Activated CD4-positive, alpha-beta T cell treated with anti-CD3 and anti-CD28 coated beads, Interleukin-2, amount 10 ng/mL, durations not matched to agents 7 days and 5 days (primary cell): Measurements from ENCODE around the gene PCDHGA1. TPM values are rescaled to one million over a fixed set of nuclear protein-coding genes. Genes with fewer than 3 reads are reported as not detected.
"Not testable (repeated sequence)": the region's sequence is repeated elsewhere in the genome, so short reads cannot be mapped to it uniquely, and the experiment has no call there.

Source experiments
- CTCF ChIA-PET: fragments of 350-600 bp; sonication (Branson Sonifier 250); formaldehyde crosslinking; loops from one replicate; lab custom pipeline; 2021; ENCODE audit warnings: antibody characterized with exemption; lab: Charles Lee
- POLR2A ChIA-PET: fragments of 350-600 bp; sonication (Branson Sonifier 250); formaldehyde crosslinking; loops from one replicate; lab custom pipeline; 2021; ENCODE audit warnings: antibody characterized with exemption; lab: Charles Lee
- DNase-seq: peaks from one replicate; pipeline ENCODE4 v3.0.0-alpha.2; 2020
- H3K27ac Mint-ChIP-seq: one replicate; pipeline ENCODE4 v1.8.0; 2021; ENCODE audit warnings: mild to moderate bottlenecking, moderate library complexity, mixed read lengths
- H3K27me3 Mint-ChIP-seq: one replicate; pipeline ENCODE4 v1.8.0; 2021; ENCODE audit warnings: mixed read lengths
- H3K36me3 Mint-ChIP-seq: one replicate; pipeline ENCODE4 v1.8.0; 2021; ENCODE audit warnings: low read depth, mixed read lengths
- H3K4me1 Mint-ChIP-seq: one replicate; pipeline ENCODE4 v1.8.0; 2021; ENCODE audit warnings: mixed read lengths
- H3K4me3 Mint-ChIP-seq: one replicate; pipeline ENCODE4 v1.8.0; 2021; ENCODE audit warnings: mild to moderate bottlenecking, moderate library complexity, mixed read lengths
- H3K9me3 Mint-ChIP-seq: one replicate; pipeline ENCODE4 v1.8.0; 2021; ENCODE audit warnings: mixed read lengths
- total RNA-seq, 2 experiments: library from RNA; stranded (reverse); gene quantifications; one replicate each; pipeline ENCODE4 v1.2.3, GENCODE V29; 2021

Gene PCDHGA1
- total RNA-seq, 2 experiments from 2014 or later = 0.04 to 0.05 TPM

DNA sequence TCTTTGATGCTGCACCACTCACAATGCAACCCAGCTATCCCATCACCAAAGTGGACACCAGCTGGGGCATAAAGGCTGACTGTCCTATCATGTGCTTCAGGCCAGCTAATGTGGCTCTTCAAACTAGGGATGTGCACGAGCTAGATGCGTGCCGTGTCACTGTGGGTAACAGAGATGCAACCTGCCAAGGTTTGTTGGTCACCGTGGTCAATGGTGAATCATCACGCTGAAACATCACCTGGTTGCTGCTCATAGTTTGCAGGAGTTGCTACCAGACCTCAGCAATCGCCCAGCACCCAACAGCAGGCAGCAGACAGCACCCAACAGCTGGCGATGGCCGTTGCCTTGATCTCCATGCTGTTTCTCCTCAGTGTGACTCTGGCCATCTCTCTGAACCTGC is 2.1 kb upstream of the PCDHGA1 start:
- Mint-ChIP-seq H3K36me3 (peaks cover 2% of the 10 kb centered on the region), H3K27ac (no peak overlapping the region), H3K27me3 (peaks cover 29% of the 10 kb centered on the region), H3K4me3 (no peak overlapping the region), H3K4me1 (peaks cover 6% of the 10 kb centered on the region), H3K9me3 (peaks cover 28% of the 10 kb centered on the region)
- DNase-seq = no peak
- POLR2A ChIA-PET = no interaction called here
- CTCF ChIA-PET = interaction anchor here (1.0 to 6.6 kb wide), 5 partner anchors 9 to 238 kb away, joined by 3 to 40 read pairs (median 4); partner anchors contain the start of genes PCDHGA11 and TAF7

DNA sequence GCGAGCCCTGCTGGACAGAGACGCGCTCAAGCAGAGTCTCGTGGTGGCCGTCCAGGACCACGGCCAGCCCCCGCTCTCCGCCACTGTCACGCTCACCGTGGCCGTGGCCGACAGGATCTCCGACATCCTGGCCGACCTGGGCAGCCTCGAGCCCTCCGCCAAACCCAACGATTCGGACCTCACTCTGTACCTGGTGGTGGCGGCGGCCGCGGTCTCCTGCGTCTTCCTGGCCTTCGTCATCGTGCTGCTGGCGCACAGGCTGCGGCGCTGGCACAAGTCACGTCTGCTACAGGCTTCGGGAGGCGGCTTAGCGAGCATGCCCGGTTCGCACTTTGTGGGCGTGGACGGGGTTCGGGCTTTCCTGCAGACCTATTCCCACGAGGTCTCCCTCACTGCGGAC is 2.3 kb downstream of the PCDHGA1 start:
- H3K27ac Mint-ChIP-seq, H3K36me3 Mint-ChIP-seq, DNase-seq, H3K4me1 Mint-ChIP-seq, POLR2A ChIA-PET, H3K4me3 Mint-ChIP-seq: not testable (repeated sequence)
- CTCF ChIA-PET = interaction anchor here (1.4 to 6.6 kb wide), 2 partner anchors 13 to 231 kb away, joined by 3 to 40 read pairs; partner anchors contain the start of gene TAF7
- peaks cover 50% of the 10 kb centered on the region for H3K27me3 Mint-ChIP-seq
- H3K9me3 Mint-ChIP-seq = peaks cover 32% of the 10 kb centered on the region

DNA sequence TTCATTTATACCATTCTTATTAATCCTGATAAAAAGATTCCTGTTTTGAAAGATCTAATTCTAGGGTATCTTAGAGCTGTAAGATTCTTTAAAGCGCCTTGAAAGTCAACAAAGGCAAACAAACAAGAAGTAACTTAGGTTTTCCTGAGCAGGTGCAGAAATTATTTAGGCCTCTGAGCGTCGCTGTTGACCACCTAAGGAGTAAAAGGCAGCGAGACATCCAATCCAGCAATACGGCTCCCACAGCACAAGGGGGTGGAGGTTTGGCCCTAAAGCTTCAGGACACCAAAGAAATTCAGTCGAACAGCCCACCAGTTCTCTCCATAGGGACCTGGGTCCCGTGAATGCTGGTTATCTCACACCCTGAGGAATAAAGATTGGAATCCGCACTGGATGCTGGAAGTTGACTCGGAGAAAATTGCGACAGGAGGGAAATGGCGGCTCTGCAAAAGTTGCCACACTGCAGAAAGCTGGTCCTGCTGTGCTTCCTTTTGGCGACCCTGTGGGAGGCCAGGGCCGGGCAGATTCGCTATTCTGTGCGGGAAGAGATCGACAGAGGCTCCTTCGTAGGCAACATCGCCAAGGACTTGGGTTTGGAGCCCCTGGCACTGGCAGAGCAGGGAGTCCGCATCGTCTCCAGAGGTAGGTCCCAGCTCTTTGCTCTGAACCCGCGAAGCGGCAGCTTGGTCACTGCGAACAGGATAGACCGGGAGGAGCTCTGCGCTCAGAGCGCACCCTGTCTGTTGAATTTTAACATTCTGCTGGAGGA is 8.4 kb downstream of the PCDHGA1 start, which contains the start of gene PCDHGA2:
Gene PCDHGA2 (plus strand): TSS at position 223 of the 769 bp plus-strand sequence.
- Mint-ChIP-seq H3K27me3 (peaks cover 43% of the 10 kb centered on the region), H3K4me1 (no peaks in the 10 kb centered on the region), H3K9me3 (peaks cover 35% of the 10 kb centered on the region), H3K27ac (no peak within 1 kb of the TSS), H3K36me3 (peaks cover 7% of the 10 kb centered on the region), H3K4me3 (no peak within 1 kb of the TSS)
- no peak for DNase-seq
- POLR2A ChIA-PET = no interaction called here
- CTCF ChIA-PET = interaction anchor here (0.7 to 2.9 kb wide), 5 partner anchors 8 to 82 kb away, joined by 3 to 17 read pairs (median 3); partner anchors contain the start of genes PCDHGA1, PCDHGA11, PCDHGB1 and TAF7

GRCh38 chr5:141340781-141341354 is 10.6 kb downstream of the PCDHGA1 start:
- Mint-ChIP-seq H3K27me3 (peaks cover 42% of the 10 kb centered on the region), H3K9me3 (peaks cover 35% of the 10 kb centered on the region)
- H3K36me3 Mint-ChIP-seq, DNase-seq, H3K4me1 Mint-ChIP-seq, POLR2A ChIA-PET, H3K27ac Mint-ChIP-seq, CTCF ChIA-PET, H3K4me3 Mint-ChIP-seq: not testable (repeated sequence)

GRCh38 chr5:141342773-141343172 is 12.5 kb downstream of the PCDHGA1 start:
- H3K4me3 Mint-ChIP-seq = no peak overlapping the region
- peaks cover 35% of the 10 kb centered on the region for H3K9me3 Mint-ChIP-seq
- POLR2A ChIA-PET = no interaction called here
- peaks cover 7% of the 10 kb centered on the region for H3K36me3 Mint-ChIP-seq
- CTCF ChIA-PET = interaction anchor here (1.1 to 1.4 kb wide), 2 partner anchors 12 to 88 kb away, joined by 3 read pairs; partner anchors contain the start of genes PCDHGA12 and PCDHGA4
- no peak overlapping the region for H3K27ac Mint-ChIP-seq
- no peaks in the 10 kb centered on the region for H3K4me1 Mint-ChIP-seq
- peaks cover 34% of the 10 kb centered on the region for H3K27me3 Mint-ChIP-seq
- no peak for DNase-seq

GRCh38 chr5:141343242-141343952 is 13.1 kb downstream of the PCDHGA1 start, which contains the start of gene PCDHGA3:
TSS of gene PCDHGA3 (plus strand) at chr5:141343829. CDS start at chr5:141344034, 205 bp downstream.
- Mint-ChIP-seq H3K4me3 (peak within 1 kb of the TSS; percentile 60), H3K4me1 (no peaks in the 10 kb centered on the region), H3K27me3 (peaks cover 28% of the 10 kb centered on the region), H3K27ac (no peak within 1 kb of the TSS), H3K36me3 (peaks cover 7% of the 10 kb centered on the region), H3K9me3 (peaks cover 29% of the 10 kb centered on the region)
- peak; percentile 28 for DNase-seq
- CTCF ChIA-PET = interaction anchor here (0.7 to 2.4 kb wide), 8 partner anchors 12 to 519 kb away, joined by 3 to 7 read pairs (median 4); partner anchors contain the start of genes PCDHGA12, PCDHGA4, PCDHGB3 and PCDHGB6
- POLR2A ChIA-PET = no interaction called here

- Mint-ChIP-seq H3K4me1 (no peaks in the 10 kb centered on the region), H3K9me3 (peaks cover 26% of the 10 kb centered on the region), H3K27me3 (peaks cover 24% of the 10 kb centered on the region), H3K4me3 (peak overlapping the region; percentile 60), H3K36me3 (peaks cover 7% of the 10 kb centered on the region), H3K27ac (no peak overlapping the region)
- POLR2A ChIA-PET = no interaction called here
- CTCF ChIA-PET = interaction anchor here (0.7 to 2.4 kb wide), 7 partner anchors 12 to 520 kb away, joined by 3 to 7 read pairs (median 4); partner anchors contain the start of genes PCDHGA4, PCDHGB3 and PCDHGB6
- no peak for DNase-seq
Measured at GRCh38 chr5:141343953-141344463, 13.7 kb downstream of the PCDHGA1 start.

- H3K27me3 Mint-ChIP-seq = peaks cover 23% of the 10 kb centered on the region
- H3K27ac Mint-ChIP-seq = no peak overlapping the region
- CTCF ChIA-PET = interaction anchor here (2.4 kb wide), 1 partner anchor 10 kb away, joined by 7 read pairs; the partner anchor contains the start of gene PCDHGA4
- POLR2A ChIA-PET = no interaction called here
- H3K4me1 Mint-ChIP-seq = no peaks in the 10 kb centered on the region
- H3K9me3 Mint-ChIP-seq = peaks cover 22% of the 10 kb centered on the region
- no peak overlapping the region for H3K4me3 Mint-ChIP-seq
- DNase-seq = no peak
- H3K36me3 Mint-ChIP-seq = peaks cover 3% of the 10 kb centered on the region
Measured at GRCh38 chr5:141345327-141345726, 15.0 kb downstream of the PCDHGA1 start.

GRCh38 chr5:141346017-141346416 is 15.7 kb downstream of the PCDHGA1 start:
- CTCF ChIA-PET, H3K36me3 Mint-ChIP-seq, H3K4me1 Mint-ChIP-seq: not testable (repeated sequence)

GRCh38 chr5:141349917-141350619 is 19.8 kb downstream of the PCDHGA1 start, which contains the start of gene PCDHGB1:
TSS of gene PCDHGB1 (plus strand) at chr5:141350099. CDS start at chr5:141350261, 162 bp downstream.
- H3K4me3 Mint-ChIP-seq = no peak within 1 kb of the TSS
- peaks cover 21% of the 10 kb centered on the region for H3K9me3 Mint-ChIP-seq
- H3K27me3 Mint-ChIP-seq = peaks cover 24% of the 10 kb centered on the region
- CTCF ChIA-PET = interaction anchor here (0.6 to 2.3 kb wide), 8 partner anchors 10 to 1558 kb away, joined by 3 to 9 read pairs (median 3); partner anchors contain the start of genes PCDHGB2 and TAF7
- no peak within 1 kb of the TSS for H3K27ac Mint-ChIP-seq
- H3K36me3 Mint-ChIP-seq = peaks cover 3% of the 10 kb centered on the region
- POLR2A ChIA-PET = no interaction called here
- DNase-seq = peak; percentile 40
- H3K4me1 Mint-ChIP-seq = no peaks in the 10 kb centered on the region

More at GRCh38 chr5:141346017-141346416, 15.7 kb downstream of the PCDHGA1 start:
- H3K27me3 Mint-ChIP-seq = peaks cover 29% of the 10 kb centered on the region
- DNase-seq, H3K4me3 Mint-ChIP-seq, H3K27ac Mint-ChIP-seq, POLR2A ChIA-PET: not testable (repeated sequence)
- peaks cover 23% of the 10 kb centered on the region for H3K9me3 Mint-ChIP-seq

DNA sequence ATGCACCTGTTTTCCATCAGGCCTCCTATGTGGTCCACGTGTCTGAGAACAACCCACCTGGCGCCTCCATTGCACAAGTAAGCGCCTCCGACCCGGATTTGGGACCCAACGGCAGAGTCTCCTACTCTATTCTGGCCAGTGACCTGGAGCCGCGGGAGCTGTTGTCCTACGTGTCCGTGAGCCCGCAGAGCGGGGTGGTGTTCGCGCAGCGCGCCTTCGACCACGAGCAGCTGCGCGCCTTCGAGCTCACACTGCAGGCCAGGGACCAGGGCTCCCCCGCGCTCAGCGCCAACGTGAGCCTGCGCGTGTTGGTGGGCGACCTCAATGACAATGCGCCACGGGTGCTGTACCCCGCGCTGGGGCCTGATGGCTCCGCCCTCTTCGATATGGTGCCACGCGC is 21.3 kb downstream of the PCDHGA1 start:
- Mint-ChIP-seq H3K9me3 (peaks cover 23% of the 10 kb centered on the region), H3K27me3 (peaks cover 28% of the 10 kb centered on the region), H3K4me1 (no peaks in the 10 kb centered on the region), H3K4me3 (no peak overlapping the region), H3K36me3 (peaks cover 3% of the 10 kb centered on the region), H3K27ac (no peak overlapping the region)
- DNase-seq = no peak
- ChIA-PET POLR2A (no interaction called here), CTCF (interaction anchor here (1.0 kb wide), 1 partner anchor 19 kb away, joined by 4 read pairs; no protein-coding TSS in a partner anchor)
